Retinal pigment epithelial cell (primary cell): ENCODE results near the gene GID8.

Experiments used
- DNase-seq: peaks from one replicate; pipeline ENCODE4 v3.0.0-alpha.2; 2010; ENCODE audit warnings: low read depth
- H3K4me3 ChIP-seq: 2 replicates; pipeline ENCODE4 v1.5.1; 2011; ENCODE audit warnings: mild to moderate bottlenecking, low read length, control low read depth, moderate library complexity
- TF ChIP-seq, protein P1 (sequence below): conservative IDR thresholded peaks from 2 replicates; pipeline ENCODE4 v1.5.1; 2011; ENCODE audit warnings: low read depth, low read length, control low read depth, inconsistent platforms

Gene GID8

DNA sequence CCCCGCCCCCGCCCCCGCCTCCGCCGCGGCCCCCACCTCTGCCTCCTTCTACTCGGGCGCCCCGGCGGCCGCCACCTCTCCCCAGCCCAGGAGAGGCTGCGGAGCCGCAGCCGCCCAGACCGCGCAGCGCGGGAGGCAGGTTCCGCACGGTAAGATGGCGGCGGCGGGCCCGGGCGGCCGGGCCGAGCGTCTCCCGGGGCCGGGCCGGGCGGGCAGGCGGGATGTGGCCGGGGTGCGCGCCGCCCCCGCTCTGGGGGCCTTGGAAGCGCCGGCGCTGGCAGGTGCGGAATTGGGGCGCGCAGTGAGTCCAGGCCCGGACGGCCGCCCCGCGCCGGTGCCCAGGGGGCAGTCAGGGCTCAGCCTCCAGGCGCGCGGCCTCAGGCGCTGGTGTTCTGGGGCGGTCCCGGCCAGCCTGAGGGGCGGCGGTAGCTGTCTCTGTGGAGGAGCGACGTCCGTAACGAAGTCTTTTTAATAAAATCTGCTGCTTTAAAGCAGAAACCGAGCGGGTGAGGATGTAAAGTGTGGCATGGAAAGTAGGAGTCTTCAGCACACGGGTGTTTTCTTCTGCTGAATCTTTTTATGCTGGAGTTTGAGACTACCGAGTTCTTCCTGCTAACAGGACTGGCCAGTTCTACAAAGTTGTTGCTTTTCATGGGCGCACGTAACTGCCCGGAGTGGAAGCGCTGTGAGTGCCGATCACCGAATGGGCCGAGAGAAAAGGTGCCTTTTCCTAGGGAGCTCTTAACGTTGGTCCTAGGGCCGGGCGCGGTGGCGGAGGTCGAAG, at the start of gene GID8:
Gene GID8 (plus strand): TSS at position 43 of the 784 bp plus-strand sequence. CDS start 3,356 bp downstream, outside the sequence.
- TF ChIP-seq, protein P1, sequence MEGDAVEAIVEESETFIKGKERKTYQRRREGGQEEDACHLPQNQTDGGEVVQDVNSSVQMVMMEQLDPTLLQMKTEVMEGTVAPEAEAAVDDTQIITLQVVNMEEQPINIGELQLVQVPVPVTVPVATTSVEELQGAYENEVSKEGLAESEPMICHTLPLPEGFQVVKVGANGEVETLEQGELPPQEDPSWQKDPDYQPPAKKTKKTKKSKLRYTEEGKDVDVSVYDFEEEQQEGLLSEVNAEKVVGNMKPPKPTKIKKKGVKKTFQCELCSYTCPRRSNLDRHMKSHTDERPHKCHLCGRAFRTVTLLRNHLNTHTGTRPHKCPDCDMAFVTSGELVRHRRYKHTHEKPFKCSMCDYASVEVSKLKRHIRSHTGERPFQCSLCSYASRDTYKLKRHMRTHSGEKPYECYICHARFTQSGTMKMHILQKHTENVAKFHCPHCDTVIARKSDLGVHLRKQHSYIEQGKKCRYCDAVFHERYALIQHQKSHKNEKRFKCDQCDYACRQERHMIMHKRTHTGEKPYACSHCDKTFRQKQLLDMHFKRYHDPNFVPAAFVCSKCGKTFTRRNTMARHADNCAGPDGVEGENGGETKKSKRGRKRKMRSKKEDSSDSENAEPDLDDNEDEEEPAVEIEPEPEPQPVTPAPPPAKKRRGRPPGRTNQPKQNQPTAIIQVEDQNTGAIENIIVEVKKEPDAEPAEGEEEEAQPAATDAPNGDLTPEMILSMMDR, result no peak
- H3K4me3 ChIP-seq, result peak within 1 kb of the TSS; percentile 88
- DNase-seq, result no peak

DNA sequence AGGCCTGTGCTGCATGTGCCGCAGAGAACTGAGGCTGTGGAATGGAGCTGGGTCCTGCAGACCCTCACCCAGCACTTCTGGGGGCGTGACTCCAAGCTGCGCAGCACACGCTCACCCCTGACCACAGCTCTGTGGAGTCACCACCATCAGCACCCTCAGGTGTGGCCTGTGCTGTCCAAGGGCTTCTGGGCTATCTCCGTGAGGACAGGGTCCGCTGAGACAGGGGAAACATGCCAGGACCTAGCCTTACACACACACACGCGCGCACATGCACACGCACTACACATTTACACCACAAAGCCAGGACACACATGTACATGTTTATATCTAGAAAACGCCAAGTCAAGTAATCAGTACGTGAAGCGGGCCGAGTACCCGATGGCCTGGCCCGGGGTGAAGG, 49.5 kb upstream of the GID8 start:
- TF ChIP-seq, protein P1, result no peak
- no peak for DNase-seq
- H3K4me3 ChIP-seq, result no peak overlapping the region

DNA sequence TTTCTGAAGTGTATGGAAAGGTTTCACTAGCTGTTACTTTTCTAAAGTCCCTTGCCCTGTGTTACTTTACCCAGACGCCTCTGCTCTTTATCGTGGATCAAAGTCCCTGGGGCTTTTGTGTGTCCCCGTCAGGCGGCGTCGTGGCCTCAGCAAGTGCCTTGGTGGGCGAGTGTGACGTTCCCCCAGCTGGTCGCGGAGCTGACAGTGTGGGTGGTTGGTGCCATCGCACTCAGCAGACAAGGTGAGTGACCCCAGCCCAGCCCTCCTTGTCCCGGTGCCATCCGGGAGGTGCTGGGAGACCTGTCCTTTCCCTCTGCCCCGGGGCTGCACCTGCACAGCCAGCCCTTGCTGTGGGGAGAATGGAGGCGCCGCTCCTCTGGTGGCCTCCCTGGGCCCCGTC, 49.0 kb upstream of the GID8 start:
- TF ChIP-seq, protein P1, result no peak
- no peak overlapping the region for H3K4me3 ChIP-seq
- no peak for DNase-seq

DNA sequence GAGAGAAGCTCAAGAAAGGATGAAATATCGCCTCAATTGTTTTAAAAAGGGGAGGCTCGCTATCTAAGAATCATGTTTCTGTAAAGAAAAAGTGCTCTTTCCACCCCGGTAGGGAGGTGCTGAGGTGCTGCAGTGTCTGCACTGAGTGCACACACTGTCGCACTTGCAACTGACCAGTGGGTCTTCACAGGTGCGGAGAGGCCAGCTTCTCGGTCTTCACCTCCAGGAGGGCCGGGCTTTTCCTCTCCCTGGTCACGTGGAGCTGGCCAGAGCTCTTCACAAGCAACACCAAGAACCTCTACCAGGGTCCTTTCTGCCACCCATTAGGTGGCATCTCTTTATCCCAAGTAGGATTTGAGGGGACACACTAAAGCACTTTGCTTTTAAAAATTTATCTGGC, 48.5 kb upstream of the GID8 start:
- DNase-seq, result no peak
- TF ChIP-seq, protein P1, result no peak
- no peak overlapping the region for H3K4me3 ChIP-seq

DNA sequence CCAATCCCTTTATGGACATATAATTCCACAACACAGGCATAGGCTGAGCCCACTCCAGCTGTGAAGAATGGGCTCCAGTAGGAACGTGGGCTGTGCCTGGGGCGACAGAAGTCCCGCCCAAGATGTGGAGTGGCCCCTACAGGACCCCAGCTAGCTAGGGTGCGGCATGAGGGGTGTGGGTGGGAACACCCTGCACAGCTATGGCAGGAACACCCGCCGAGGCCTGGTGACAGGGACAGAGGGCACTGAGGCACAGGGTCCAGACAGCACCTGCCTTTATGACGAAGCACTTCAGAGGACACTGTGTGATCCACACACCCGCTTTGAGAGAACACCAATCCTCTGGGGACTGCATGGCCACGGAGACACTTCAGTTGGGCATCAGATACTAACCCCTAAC, 48.1 kb upstream of the GID8 start:
- TF ChIP-seq, protein P1, result no peak
- no peak for DNase-seq
- H3K4me3 ChIP-seq, result no peak overlapping the region

DNA sequence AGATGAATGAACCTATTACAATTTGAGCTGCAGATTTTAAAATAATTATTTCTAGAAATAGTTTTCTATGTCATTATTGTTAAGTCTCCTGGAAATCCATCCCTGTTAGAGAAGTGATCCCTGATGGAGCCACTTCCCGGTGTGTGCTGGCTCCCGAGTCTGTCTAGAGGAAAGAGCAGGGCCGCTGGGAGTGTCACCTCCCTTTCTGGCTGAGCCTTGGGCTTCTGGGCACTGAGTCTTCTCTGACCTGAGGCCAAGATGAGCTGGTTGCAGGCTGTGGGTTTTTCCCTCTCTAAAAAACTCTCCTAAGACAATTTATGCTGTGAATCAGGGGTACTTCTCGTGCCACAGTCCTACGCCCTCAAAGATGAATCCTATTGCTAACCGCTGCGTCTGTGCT, 47.5 kb upstream of the GID8 start:
- TF ChIP-seq, protein P1, result no peak
- H3K4me3 ChIP-seq, result no peak overlapping the region
- no peak for DNase-seq

DNA sequence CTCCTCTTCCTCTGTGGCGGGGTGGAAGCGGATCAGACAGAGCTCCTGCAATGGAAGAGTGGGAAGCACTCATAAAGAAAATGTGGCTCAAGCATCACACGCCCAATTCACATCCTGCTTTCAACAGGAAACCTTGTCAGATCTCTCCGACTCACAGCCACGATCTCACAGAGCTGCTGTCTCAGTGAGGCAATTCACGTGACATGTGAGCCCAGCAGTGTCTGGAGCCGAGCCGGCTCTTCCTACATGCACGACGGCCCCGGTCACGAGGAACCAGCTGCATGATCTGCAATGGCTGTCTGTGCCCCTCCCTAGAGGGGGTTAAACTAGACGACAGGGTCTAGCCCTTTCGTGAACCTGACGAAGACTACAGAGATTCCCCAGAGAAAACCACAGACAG, 46.8 kb upstream of the GID8 start:
- TF ChIP-seq, protein P1, result no peak
- no peak overlapping the region for H3K4me3 ChIP-seq
- DNase-seq, result no peak
